Measurements from ENCODE around the gene C2CD3.

The C2CD3 gene

DNA sequence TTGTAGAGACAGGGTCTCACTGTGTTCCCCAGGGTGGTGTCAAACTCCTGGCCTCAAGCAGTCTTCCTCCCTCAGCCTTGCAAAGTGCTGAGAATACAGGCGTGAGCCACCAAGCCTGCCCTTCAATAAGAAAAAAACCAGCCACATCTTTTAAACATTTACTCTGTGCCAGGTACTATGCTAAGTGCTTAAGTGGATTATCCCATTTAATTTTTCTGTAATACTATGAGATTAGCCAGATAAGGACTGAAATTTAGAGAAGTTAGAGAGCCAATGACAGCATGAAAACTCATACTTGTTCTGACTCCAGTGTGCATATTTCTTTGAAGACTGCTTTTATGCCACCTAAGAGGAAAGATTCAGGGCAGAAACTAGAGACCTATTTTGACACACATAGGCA, 35.9 kb upstream of the C2CD3 start:
- TF ChIP-seq POLR2AphosphoS5 (IDR thresholded peaks at IDR 0.05; ENCODE audit: low read depth, low read length) (no peak), TAF1 (IDR thresholded peaks at IDR 0.05; ENCODE audit: borderline replicate concordance, insufficient read depth, low read length) (no peak), SIN3A (IDR thresholded peaks at IDR 0.05; ENCODE audit: borderline replicate concordance, insufficient read depth, low read length) (no peak), FOXP2 (optimal IDR thresholded peaks at IDR 0.05; ENCODE audit: borderline replicate concordance, extremely low read depth, extremely low read length, insufficient read depth) (no peak)
- TF ChIP-seq, protein P1, sequence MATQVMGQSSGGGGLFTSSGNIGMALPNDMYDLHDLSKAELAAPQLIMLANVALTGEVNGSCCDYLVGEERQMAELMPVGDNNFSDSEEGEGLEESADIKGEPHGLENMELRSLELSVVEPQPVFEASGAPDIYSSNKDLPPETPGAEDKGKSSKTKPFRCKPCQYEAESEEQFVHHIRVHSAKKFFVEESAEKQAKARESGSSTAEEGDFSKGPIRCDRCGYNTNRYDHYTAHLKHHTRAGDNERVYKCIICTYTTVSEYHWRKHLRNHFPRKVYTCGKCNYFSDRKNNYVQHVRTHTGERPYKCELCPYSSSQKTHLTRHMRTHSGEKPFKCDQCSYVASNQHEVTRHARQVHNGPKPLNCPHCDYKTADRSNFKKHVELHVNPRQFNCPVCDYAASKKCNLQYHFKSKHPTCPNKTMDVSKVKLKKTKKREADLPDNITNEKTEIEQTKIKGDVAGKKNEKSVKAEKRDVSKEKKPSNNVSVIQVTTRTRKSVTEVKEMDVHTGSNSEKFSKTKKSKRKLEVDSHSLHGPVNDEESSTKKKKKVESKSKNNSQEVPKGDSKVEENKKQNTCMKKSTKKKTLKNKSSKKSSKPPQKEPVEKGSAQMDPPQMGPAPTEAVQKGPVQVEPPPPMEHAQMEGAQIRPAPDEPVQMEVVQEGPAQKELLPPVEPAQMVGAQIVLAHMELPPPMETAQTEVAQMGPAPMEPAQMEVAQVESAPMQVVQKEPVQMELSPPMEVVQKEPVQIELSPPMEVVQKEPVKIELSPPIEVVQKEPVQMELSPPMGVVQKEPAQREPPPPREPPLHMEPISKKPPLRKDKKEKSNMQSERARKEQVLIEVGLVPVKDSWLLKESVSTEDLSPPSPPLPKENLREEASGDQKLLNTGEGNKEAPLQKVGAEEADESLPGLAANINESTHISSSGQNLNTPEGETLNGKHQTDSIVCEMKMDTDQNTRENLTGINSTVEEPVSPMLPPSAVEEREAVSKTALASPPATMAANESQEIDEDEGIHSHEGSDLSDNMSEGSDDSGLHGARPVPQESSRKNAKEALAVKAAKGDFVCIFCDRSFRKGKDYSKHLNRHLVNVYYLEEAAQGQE (IDR thresholded peaks at IDR 0.05; ENCODE audit: insufficient read depth in 1 of 2, low read depth in 2 of 2, low read length in 2 of 2), result no peak

DNA sequence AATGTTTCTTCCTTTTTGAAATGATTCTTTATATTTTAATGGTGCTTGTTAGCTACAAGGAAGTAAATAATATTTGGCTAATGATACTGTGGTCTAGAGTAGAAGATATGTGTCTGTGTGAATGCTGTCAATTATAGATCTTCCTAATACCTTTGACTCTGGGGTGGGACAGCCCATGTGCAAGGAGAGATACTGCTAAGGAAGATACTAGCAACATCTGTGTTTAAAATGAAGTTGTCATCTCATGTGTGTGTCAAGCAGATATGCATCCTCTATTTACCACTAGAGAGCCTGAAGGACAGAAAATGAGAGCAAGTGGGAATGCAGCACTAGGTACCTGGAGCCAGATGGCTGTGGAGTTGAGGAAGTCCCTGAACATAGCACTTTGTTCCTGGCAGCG, 34.4 kb upstream of the C2CD3 start:
- no peak for TF ChIP-seq TAF1 (IDR thresholded peaks at IDR 0.05; ENCODE audit: borderline replicate concordance, insufficient read depth, low read length)
- no peak for TF ChIP-seq SIN3A (IDR thresholded peaks at IDR 0.05; ENCODE audit: borderline replicate concordance, insufficient read depth, low read length)
- TF ChIP-seq POLR2AphosphoS5 (IDR thresholded peaks at IDR 0.05; ENCODE audit: low read depth, low read length), result no peak
- TF ChIP-seq, protein P1 (IDR thresholded peaks at IDR 0.05; ENCODE audit: insufficient read depth in 1 of 2, low read depth in 2 of 2, low read length in 2 of 2), result no peak
- TF ChIP-seq FOXP2 (optimal IDR thresholded peaks at IDR 0.05; ENCODE audit: borderline replicate concordance, extremely low read depth, extremely low read length, insufficient read depth), result no peak

DNA sequence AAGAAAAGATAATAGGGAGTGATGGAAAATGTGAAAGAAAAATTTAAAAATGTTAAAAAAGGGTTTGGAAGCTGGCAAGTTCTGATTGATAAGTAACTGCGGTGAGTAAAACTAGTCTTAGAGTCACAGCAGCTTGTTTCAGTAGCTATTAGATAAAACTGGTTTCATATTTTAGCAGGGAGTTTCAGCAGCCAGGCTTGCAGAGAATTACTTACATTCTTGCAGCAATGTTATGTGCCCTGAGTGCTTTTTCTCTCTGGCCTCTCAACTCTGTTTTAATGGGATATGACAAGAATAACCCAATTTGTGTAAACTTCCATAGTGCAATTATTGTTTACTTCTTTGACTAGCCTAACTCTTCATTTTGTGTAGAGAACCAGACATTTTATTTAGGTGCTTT, 33.9 kb upstream of the C2CD3 start:
- TF ChIP-seq, protein P1 (IDR thresholded peaks at IDR 0.05; ENCODE audit: insufficient read depth in 1 of 2, low read depth in 2 of 2, low read length in 2 of 2), result no peak
- TF ChIP-seq FOXP2 (optimal IDR thresholded peaks at IDR 0.05; ENCODE audit: borderline replicate concordance, extremely low read depth, extremely low read length, insufficient read depth) (no peak), TAF1 (IDR thresholded peaks at IDR 0.05; ENCODE audit: borderline replicate concordance, insufficient read depth, low read length) (no peak), SIN3A (IDR thresholded peaks at IDR 0.05; ENCODE audit: borderline replicate concordance, insufficient read depth, low read length) (no peak), POLR2AphosphoS5 (IDR thresholded peaks at IDR 0.05; ENCODE audit: low read depth, low read length) (no peak)

DNA sequence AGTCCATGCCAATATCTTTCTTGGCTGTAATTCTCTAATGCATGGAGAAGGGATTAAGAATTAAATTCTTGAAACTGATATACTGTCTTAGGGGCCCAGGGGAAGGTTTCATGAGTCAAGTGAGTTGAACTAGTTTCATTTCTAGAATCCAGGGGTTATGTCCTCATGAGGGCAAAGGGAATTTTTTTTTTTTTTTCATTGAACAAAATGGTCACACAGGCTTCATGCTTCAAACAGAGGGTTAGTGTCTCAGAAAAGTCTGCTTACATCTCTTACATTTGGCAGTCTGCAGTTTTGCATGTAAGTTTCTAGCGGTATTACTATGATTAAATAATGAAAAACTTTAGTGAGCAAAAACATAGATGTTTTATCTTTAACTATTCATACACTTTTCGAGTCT, 33.2 kb upstream of the C2CD3 start:
- TF ChIP-seq, protein P1 (IDR thresholded peaks at IDR 0.05; ENCODE audit: insufficient read depth in 1 of 2, low read depth in 2 of 2, low read length in 2 of 2), result no peak
- no peak for TF ChIP-seq FOXP2 (optimal IDR thresholded peaks at IDR 0.05; ENCODE audit: borderline replicate concordance, extremely low read depth, extremely low read length, insufficient read depth)
- no peak for TF ChIP-seq POLR2AphosphoS5 (IDR thresholded peaks at IDR 0.05; ENCODE audit: low read depth, low read length)
- no peak for TF ChIP-seq TAF1 (IDR thresholded peaks at IDR 0.05; ENCODE audit: borderline replicate concordance, insufficient read depth, low read length)
- TF ChIP-seq SIN3A (IDR thresholded peaks at IDR 0.05; ENCODE audit: borderline replicate concordance, insufficient read depth, low read length), result no peak
